Endothelial cell of umbilical vein (primary cell): Measurements from ENCODE around the gene HSD3B7. TPM values are rescaled to one million over a fixed set of nuclear protein-coding genes. Genes with fewer than 3 reads are reported as not detected.

Experiments used
- BruUV-seq: library from RNA; stranded (reverse); fragments of 400-500 nt; replicated peaks from 2 replicates; lab custom pipeline; 2021; lab: Mats Ljungman, UMichigan
- CTCF ChIA-PET: fragments of 300-600, 350-600 bp; sonication (Branson Sonifier 250); formaldehyde crosslinking; loops from one replicate; lab custom pipeline; 2021; ENCODE audit warnings: antibody characterized with exemption, inconsistent platforms; lab: Charles Lee
- POLR2A ChIA-PET: fragments of 300-600, 350-600 bp; sonication (Branson Sonifier 250); formaldehyde crosslinking; loops from one replicate; lab custom pipeline; 2021; ENCODE audit warnings: antibody characterized with exemption, inconsistent platforms; lab: Charles Lee
- DNase-seq: peaks from one replicate; pipeline ENCODE4 v3.0.0-alpha.2; 2011; ENCODE audit warnings: low read depth, low spot score
- FAIRE-seq: peaks from 2 replicates; lab custom pipeline; 2011; peaks lifted over from hg19 to GRCh38; lab: Jason Lieb, UNC
- H2AFZ ChIP-seq: 2 replicates; pipeline ENCODE4 v1.6.0; 2012; ENCODE audit warnings: low read depth, low read length, control low read depth, inconsistent platforms
- H3K27ac ChIP-seq: 2 replicates; pipeline ENCODE4 v1.5.1; 2011; ENCODE audit warnings: low read depth, mild to moderate bottlenecking, control low read depth, low read length, moderate library complexity; ENCODE audit not compliant: insufficient read depth
- H3K27me3 ChIP-seq, 2 experiments: 2 replicates each; pipeline versions ENCODE4 v1.6.0 to v1.6.1; 2011; ENCODE audit warnings: low read length in 2 of 2, mixed read lengths in 1 of 2; ENCODE audit not compliant: control insufficient read depth in 2 of 2, insufficient read depth in 2 of 2
- H3K36me3 ChIP-seq, 2 experiments: 2 replicates in 1 of 2; 3 replicates in 1 of 2; pipeline ENCODE4 v1.5.1; 2011; ENCODE audit warnings: low read length in 2 of 2, mild to moderate bottlenecking in 1 of 2, moderate library complexity in 1 of 2; ENCODE audit not compliant: control insufficient read depth in 2 of 2, insufficient read depth in 2 of 2; ENCODE audit errors: extremely low read depth in 1 of 2
- H3K4me1 ChIP-seq: 3 replicates; pipeline ENCODE4 v1.5.1; 2011; ENCODE audit warnings: mild to moderate bottlenecking, low read length; ENCODE audit not compliant: control insufficient read depth, insufficient read depth; ENCODE audit errors: extremely low read depth
- H3K4me2 ChIP-seq: 2 replicates; pipeline ENCODE4 v1.6.1; 2011; ENCODE audit warnings: low read length, control low read depth, mixed read lengths; ENCODE audit not compliant: insufficient read depth
- H3K4me3 ChIP-seq, 3 experiments: fragments of 200-600 bp in 1 of 3; sonication (generic), shearing (Covaris generic) in 1 of 3; replicated peaks in 1 of 3; 2 replicates each; pipeline ENCODE4 v1.5.1; 2011 to 2016; ENCODE audit warnings: control low read depth in 3 of 3, low read length in 3 of 3, mild to moderate bottlenecking in 2 of 3, inconsistent platforms in 1 of 3, low read depth in 1 of 3, moderate library complexity in 1 of 3; ENCODE audit not compliant: insufficient read depth in 1 of 3
- H3K79me2 ChIP-seq: 2 replicates; pipeline ENCODE4 v1.6.0; 2012; ENCODE audit warnings: low read length, inconsistent platforms; ENCODE audit not compliant: control insufficient read depth, insufficient read depth
- H3K9ac ChIP-seq: replicated peaks from 2 replicates; pipeline ENCODE3; 2011; ENCODE audit warnings: low read length, control low read depth; ENCODE audit not compliant: insufficient read depth; ENCODE audit errors: extremely low read depth
- H3K9me1 ChIP-seq: replicated peaks from 3 replicates; pipeline ENCODE4 v1.6.0; 2011; ENCODE audit warnings: mild to moderate bottlenecking, low read length; ENCODE audit not compliant: control insufficient read depth, insufficient read depth; ENCODE audit errors: extremely low read depth
- H3K9me3 ChIP-seq: replicated peaks from 2 replicates; pipeline ENCODE4 v1.5.1; 2012; ENCODE audit warnings: low read length, inconsistent platforms; ENCODE audit not compliant: control insufficient read depth, insufficient read depth
- H4K20me1 ChIP-seq: replicated peaks from 2 replicates; pipeline ENCODE3; 2011; ENCODE audit warnings: mild to moderate bottlenecking, low read length; ENCODE audit not compliant: control insufficient read depth, insufficient read depth; ENCODE audit errors: extremely low read depth
- EZH2 ChIP-seq: IDR thresholded peaks from 2 replicates; pipeline ENCODE4 v1.6.1; 2012; ENCODE audit warnings: borderline replicate concordance, low read depth, mild to moderate bottlenecking, moderate library complexity, low read length, inconsistent platforms; ENCODE audit not compliant: severe bottlenecking
- FOS ChIP-seq: IDR thresholded peaks from 2 replicates; pipeline ENCODE4 v1.6.1; 2011; ENCODE audit warnings: mild to moderate bottlenecking, low read length, moderate library complexity, borderline replicate concordance; ENCODE audit not compliant: insufficient read depth
- GATA2 ChIP-seq: IDR thresholded peaks from 2 replicates; pipeline ENCODE4 v1.7.0; 2011; ENCODE audit warnings: low read depth, mild to moderate bottlenecking, moderate library complexity, mixed read lengths, low read length; ENCODE audit not compliant: insufficient read length, insufficient read depth
- JUN ChIP-seq: IDR thresholded peaks from 2 replicates; pipeline ENCODE4 v1.6.1; 2011; ENCODE audit warnings: borderline replicate concordance, low read depth; ENCODE audit not compliant: insufficient read length, insufficient read depth
- MYC ChIP-seq: IDR thresholded peaks from one replicate; pipeline ENCODE4 v1.6.1; 2011; ENCODE audit warnings: mild to moderate bottlenecking, low read depth, low read length
- POLR2A ChIP-seq: IDR thresholded peaks from 2 replicates; pipeline ENCODE4 v1.6.1; 2012; ENCODE audit warnings: low read depth, mild to moderate bottlenecking, control low read depth, low read length
- POLR2AphosphoS5 ChIP-seq: IDR thresholded peaks from 2 replicates; pipeline ENCODE4 v1.6.1; 2012; ENCODE audit warnings: low read depth, mild to moderate bottlenecking, control low read depth, low read length, moderate library complexity; ENCODE audit not compliant: insufficient read depth
- dilution Hi-C: fragments of 300-500 bp; cut with MboI; formaldehyde crosslinking; loops from one replicate; pipeline ENCODE4 v1.15.0; 2019; ENCODE audit warnings: low sequenced_read_pairs; ENCODE audit not compliant: extremely low pct_ligation_motif_present
- intact Hi-C: fragments of 100-400 bp; cut with micrococcal nuclease; formaldehyde crosslinking; loops from one replicate; pipeline ENCODE4 v1.10.0; 2022
- polyA plus RNA-seq, 4 experiments: library from polyadenylated mRNA; depleted of rRNA in 3 of 4; stranded (reverse) in 3 of 4; unstranded in 1 of 4; fragments of >200 nt; gene quantifications; 2 replicates each; pipeline versions ENCODE4 v1.2.1 to v1.2.3, GENCODE V29; 2011 to 2012; ENCODE audit warnings: missing spikeins in 1 of 4
- total RNA-seq: library from RNA; stranded (reverse); gene quantifications from 2 replicates; pipeline ENCODE4 v1.2.3, GENCODE V29; 2021
- TF ChIP-seq, protein P1 (sequence below), 2 donors: IDR thresholded peaks; 1 replicate in 1 of 2; 2 replicates in 1 of 2; pipeline ENCODE4 v1.5.1; 2011; ENCODE audit warnings: low read length in 2 of 2, mild to moderate bottlenecking in 2 of 2, moderate library complexity in 2 of 2, control low read depth in 1 of 2, inconsistent platforms in 1 of 2, low read depth in 1 of 2; ENCODE audit not compliant: insufficient read depth in 1 of 2; ENCODE audit errors: extremely low read depth in 1 of 2
- TF ChIP-seq, protein P2 (sequence below): IDR thresholded peaks from 2 replicates; pipeline ENCODE4 v1.6.1; 2011; ENCODE audit not compliant: insufficient read depth, insufficient read length

The HSD3B7 gene
- total and polyA plus RNA-seq, 2 donors (not counting 3 experiments of a cell fraction or from before 2014, with no cell fraction given): 3.5 to 4.8 TPM

DNA sequence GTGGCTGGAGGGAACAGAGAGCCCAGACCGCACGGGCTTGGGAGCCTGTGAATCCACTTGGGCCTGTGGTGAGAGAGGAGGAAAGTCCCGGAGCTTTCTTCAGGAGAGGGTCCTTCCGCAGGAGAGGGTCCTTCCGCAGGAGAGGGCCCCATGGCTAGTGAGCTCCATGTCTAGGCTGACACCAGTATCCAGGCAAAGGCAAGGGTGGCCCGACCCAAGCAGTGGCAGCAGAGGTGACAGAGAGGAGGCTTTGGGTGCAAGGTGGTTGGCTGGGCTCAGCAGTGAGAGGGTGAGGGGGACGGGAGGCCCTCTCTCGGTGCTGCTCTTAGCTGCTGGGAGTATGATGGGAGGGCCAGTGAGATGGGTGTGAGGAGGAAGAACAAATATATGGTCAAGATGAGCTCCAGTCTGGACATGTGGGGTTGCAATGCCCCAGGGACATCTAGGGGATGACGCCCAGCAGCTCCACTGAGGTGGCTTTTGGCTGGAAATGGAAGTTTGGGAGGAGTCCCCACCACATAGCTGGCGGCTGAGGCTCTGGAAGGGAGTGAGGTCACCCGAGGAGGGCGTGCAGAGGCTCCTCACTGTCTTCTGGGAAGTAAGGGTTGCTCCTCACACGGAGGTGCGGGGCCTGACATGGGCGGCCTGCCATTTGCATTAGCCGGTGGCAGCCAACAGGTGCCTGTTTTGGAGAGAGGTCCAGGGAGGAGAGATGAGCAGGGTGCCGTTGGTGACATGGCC lies 2.3 kb upstream of the HSD3B7 start:
- H3K4me1 ChIP-seq: no peaks in the 10 kb centered on the region
- H3K27ac ChIP-seq: no peak overlapping the region
- ChIA-PET CTCF (interaction anchor here (0.8 to 5.0 kb wide), 7 partner anchors 11 to 885 kb away, joined by 3 to 66 read pairs (median 6); partner anchors contain the start of genes VKORC1 and ZNF843), POLR2A (interaction anchor here (0.5 kb wide), 1 partner anchor 463 kb away, joined by 4 read pairs; no protein-coding TSS in a partner anchor)
- dilution Hi-C loops (no loop called here), intact Hi-C loops (loop anchor here (10.0 kb wide), 1 partner anchor 712 kb away; no protein-coding TSS in a partner anchor)
- no peak for FAIRE-seq
- no peaks in the 10 kb centered on the region for H4K20me1 ChIP-seq
- DNase-seq: no peak
- TF ChIP-seq, protein P1, sequence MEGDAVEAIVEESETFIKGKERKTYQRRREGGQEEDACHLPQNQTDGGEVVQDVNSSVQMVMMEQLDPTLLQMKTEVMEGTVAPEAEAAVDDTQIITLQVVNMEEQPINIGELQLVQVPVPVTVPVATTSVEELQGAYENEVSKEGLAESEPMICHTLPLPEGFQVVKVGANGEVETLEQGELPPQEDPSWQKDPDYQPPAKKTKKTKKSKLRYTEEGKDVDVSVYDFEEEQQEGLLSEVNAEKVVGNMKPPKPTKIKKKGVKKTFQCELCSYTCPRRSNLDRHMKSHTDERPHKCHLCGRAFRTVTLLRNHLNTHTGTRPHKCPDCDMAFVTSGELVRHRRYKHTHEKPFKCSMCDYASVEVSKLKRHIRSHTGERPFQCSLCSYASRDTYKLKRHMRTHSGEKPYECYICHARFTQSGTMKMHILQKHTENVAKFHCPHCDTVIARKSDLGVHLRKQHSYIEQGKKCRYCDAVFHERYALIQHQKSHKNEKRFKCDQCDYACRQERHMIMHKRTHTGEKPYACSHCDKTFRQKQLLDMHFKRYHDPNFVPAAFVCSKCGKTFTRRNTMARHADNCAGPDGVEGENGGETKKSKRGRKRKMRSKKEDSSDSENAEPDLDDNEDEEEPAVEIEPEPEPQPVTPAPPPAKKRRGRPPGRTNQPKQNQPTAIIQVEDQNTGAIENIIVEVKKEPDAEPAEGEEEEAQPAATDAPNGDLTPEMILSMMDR (IDR thresholded peaks at IDR 0.05; ENCODE audit: extremely low read depth in 1 of 2, insufficient read depth in 1 of 2, low read depth in 1 of 2, low read length in 2 of 2): no peak
- TF ChIP-seq FOS: no peak
- TF ChIP-seq JUN: no peak
- TF ChIP-seq MYC: no peak
- TF ChIP-seq POLR2A: no peak
- TF ChIP-seq POLR2AphosphoS5: no peak
- TF ChIP-seq GATA2: no peak
- TF ChIP-seq, protein P2, sequence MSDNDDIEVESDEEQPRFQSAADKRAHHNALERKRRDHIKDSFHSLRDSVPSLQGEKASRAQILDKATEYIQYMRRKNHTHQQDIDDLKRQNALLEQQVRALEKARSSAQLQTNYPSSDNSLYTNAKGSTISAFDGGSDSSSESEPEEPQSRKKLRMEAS: no peak
- TF ChIP-seq EZH2: no peak
- no peaks in the 10 kb centered on the region for H3K79me2 ChIP-seq
- H3K9me3 ChIP-seq: no peaks in the 10 kb centered on the region
- H3K36me3 ChIP-seq: peaks cover 8 to 21% of the 10 kb centered on the region in 2 experiments
- no peak overlapping the region for H2AFZ ChIP-seq
- no peaks in the 10 kb centered on the region for H3K9me1 ChIP-seq
- no peaks in the 10 kb centered on the region for H3K27me3 ChIP-seq
- no peak overlapping the region for H3K9ac ChIP-seq
- BruUV-seq: no TSS peak
- H3K4me3 ChIP-seq: no peak overlapping the region
- H3K4me2 ChIP-seq: no peak overlapping the region
